SIG-M5 treated with dmso at 0.1 percent for 504 hours (cell line): ENCODE measurements around the gene CNTNAP2.
"Not testable (repeated sequence)": the region's sequence is repeated elsewhere in the genome, so short reads cannot be mapped to it uniquely, and the experiment has no call there.

Experiments
- DNase-seq: peaks from one replicate; lab custom pipeline; 2025; ENCODE audit not compliant: unreplicated experiment; lab: John Stamatoyannopoulos, UW

Gene CNTNAP2

GRCh38 chr7:147801762-147802161, 1685.2 kb downstream of the CNTNAP2 start:
- not testable (repeated sequence) for DNase-seq

- DNase-seq = no peak
Measured at GRCh38 chr7:147803151-147803550, 1686.5 kb downstream of the CNTNAP2 start.

- no peak for DNase-seq
Measured at GRCh38 chr7:147803606-147804005, 1687.0 kb downstream of the CNTNAP2 start.

- no peak for DNase-seq
Measured at GRCh38 chr7:147804032-147804431, 1687.4 kb downstream of the CNTNAP2 start.

- DNase-seq = no peak
Measured at GRCh38 chr7:147805996-147806576, 1689.5 kb downstream of the CNTNAP2 start.

GRCh38 chr7:147809786-147810185, 1693.2 kb downstream of the CNTNAP2 start:
- no peak for DNase-seq

- DNase-seq = no peak
Measured at GRCh38 chr7:147810269-147810668, 1693.7 kb downstream of the CNTNAP2 start.

- DNase-seq = no peak
Measured at GRCh38 chr7:147811923-147812322, 1695.3 kb downstream of the CNTNAP2 start.

GRCh38 chr7:147813316-147813715, 1696.7 kb downstream of the CNTNAP2 start:
- DNase-seq = no peak

GRCh38 chr7:147818317-147818716, 1701.7 kb downstream of the CNTNAP2 start:
- DNase-seq = no peak

GRCh38 chr7:147824671-147825070, 1708.1 kb downstream of the CNTNAP2 start:
- DNase-seq = no peak

- no peak for DNase-seq
Measured at GRCh38 chr7:147829016-147829415, 1712.4 kb downstream of the CNTNAP2 start.

GRCh38 chr7:147833557-147833956, 1717.0 kb downstream of the CNTNAP2 start:
- DNase-seq = no peak

- no peak for DNase-seq
Measured at GRCh38 chr7:147833970-147834369, 1717.4 kb downstream of the CNTNAP2 start.

GRCh38 chr7:147852833-147853232, 1736.2 kb downstream of the CNTNAP2 start:
- DNase-seq = no peak

- DNase-seq = no peak
Measured at GRCh38 chr7:147857152-147858140, 1740.8 kb downstream of the CNTNAP2 start.

- no peak for DNase-seq
Measured at GRCh38 chr7:147858421-147858820, 1741.8 kb downstream of the CNTNAP2 start.

- DNase-seq = no peak
Measured at GRCh38 chr7:147859033-147859432, 1742.4 kb downstream of the CNTNAP2 start.

- no peak for DNase-seq
Measured at GRCh38 chr7:147859486-147859885, 1742.9 kb downstream of the CNTNAP2 start.

- no peak for DNase-seq
Measured at GRCh38 chr7:147861058-147861716, 1744.6 kb downstream of the CNTNAP2 start.

GRCh38 chr7:147861945-147862344, 1745.3 kb downstream of the CNTNAP2 start:
- DNase-seq = no peak

GRCh38 chr7:147869456-147869855, 1752.9 kb downstream of the CNTNAP2 start:
- DNase-seq = peak; percentile 2
